ENCODE results near the gene ADGRB3. TPM values are rescaled to one million over a fixed set of nuclear protein-coding genes. Genes with fewer than 3 reads are reported as not detected.
"Not testable (repeated sequence)": the region's sequence is repeated elsewhere in the genome, so short reads cannot be mapped to it uniquely, and the experiment has no call there.

ADGRB3 gene
- total RNA-seq, 3 donors from 2014 or later: 1.1 to 2.3 (median 1.2) TPM

GRCh38 chr6:69285054-69285453, 650.0 kb downstream of the ADGRB3 start:
- H3K9me3 ChIP-seq: no peaks in the 10 kb centered on the region
- no peak overlapping the region for H3K4me3 ChIP-seq
- H3K4me1 ChIP-seq: no peaks in the 10 kb centered on the region
- TF ChIP-seq POLR2A (IDR thresholded peaks at IDR 0.05) (no peak), POLR2AphosphoS5 (IDR thresholded peaks at IDR 0.05) (no peak), CTCF (IDR thresholded peaks at IDR 0.05) (no peak)
- no peak overlapping the region for H3K27ac ChIP-seq
- no peak for DNase-seq (ENCODE audit: low spot score in 2 of 2)
- H3K27me3 ChIP-seq: no peaks in the 10 kb centered on the region
- intact Hi-C loops (cut with DNase I; ENCODE audit: low total_unique reads): no loop called here
- no peaks in the 10 kb centered on the region for H3K36me3 ChIP-seq

GRCh38 chr6:69286331-69286730, 651.2 kb downstream of the ADGRB3 start:
- intact Hi-C loops (cut with DNase I; ENCODE audit: low total_unique reads): no loop called here
- no peaks in the 10 kb centered on the region for H3K36me3 ChIP-seq

GRCh38 chr6:69288198-69288597, 653.1 kb downstream of the ADGRB3 start:
- DNase-seq (ENCODE audit: low spot score in 2 of 2); intact Hi-C loops (cut with DNase I; ENCODE audit: low total_unique reads); H3K9me3 ChIP-seq; H3K27me3 ChIP-seq; H3K4me3 ChIP-seq; H3K27ac ChIP-seq; H3K4me1 ChIP-seq; H3K36me3 ChIP-seq: not testable (repeated sequence)

More at GRCh38 chr6:69286331-69286730, 651.2 kb downstream of the ADGRB3 start:
- H3K27me3 ChIP-seq: no peaks in the 10 kb centered on the region
- H3K27ac ChIP-seq: no peak overlapping the region
- no peak overlapping the region for H3K4me3 ChIP-seq
- no peak for DNase-seq (ENCODE audit: low spot score in 2 of 2)
- H3K9me3 ChIP-seq: no peaks in the 10 kb centered on the region
- TF ChIP-seq POLR2A (IDR thresholded peaks at IDR 0.05): no peak
- H3K4me1 ChIP-seq: no peaks in the 10 kb centered on the region

- no peak for TF ChIP-seq CTCF (IDR thresholded peaks at IDR 0.05)
- no peak for DNase-seq (ENCODE audit: low spot score in 2 of 2)
- Histone ChIP-seq H3K27ac (no peak overlapping the region), H3K4me1 (no peaks in the 10 kb centered on the region), H3K4me3 (no peak overlapping the region), H3K27me3 (no peaks in the 10 kb centered on the region), H3K36me3 (no peaks in the 10 kb centered on the region), H3K9me3 (no peaks in the 10 kb centered on the region)
- intact Hi-C loops (cut with DNase I; ENCODE audit: low total_unique reads): no loop called here
These were observed 654.8 kb downstream of the ADGRB3 start for GRCh38 chr6:69289689-69290495.

GRCh38 chr6:69293471-69293870, 658.4 kb downstream of the ADGRB3 start:
- intact Hi-C loops (cut with DNase I; ENCODE audit: low total_unique reads): no loop called here
- TF ChIP-seq POLR2AphosphoS5 (IDR thresholded peaks at IDR 0.05) (no peak), POLR2A (IDR thresholded peaks at IDR 0.05) (no peak), CTCF (IDR thresholded peaks at IDR 0.05) (no peak)

GRCh38 chr6:69294407-69294806, 659.3 kb downstream of the ADGRB3 start:
- H3K27me3 ChIP-seq: no peaks in the 10 kb centered on the region
- no peak overlapping the region for H3K27ac ChIP-seq
- intact Hi-C loops (cut with DNase I; ENCODE audit: low total_unique reads): no loop called here
- H3K36me3 ChIP-seq: no peaks in the 10 kb centered on the region
- no peaks in the 10 kb centered on the region for H3K4me1 ChIP-seq
- H3K4me3 ChIP-seq: no peak overlapping the region
- TF ChIP-seq CTCF (IDR thresholded peaks at IDR 0.05): no peak
- TF ChIP-seq POLR2A (IDR thresholded peaks at IDR 0.05): no peak
- TF ChIP-seq POLR2AphosphoS5 (IDR thresholded peaks at IDR 0.05): no peak
- no peak for DNase-seq (ENCODE audit: low spot score in 2 of 2)
- no peaks in the 10 kb centered on the region for H3K9me3 ChIP-seq

More at GRCh38 chr6:69293471-69293870, 658.4 kb downstream of the ADGRB3 start:
- no peak overlapping the region for H3K4me3 ChIP-seq
- H3K27me3 ChIP-seq: no peaks in the 10 kb centered on the region
- H3K4me1 ChIP-seq: no peaks in the 10 kb centered on the region
- no peak for DNase-seq (ENCODE audit: low spot score in 2 of 2)
- H3K27ac ChIP-seq: no peak overlapping the region
- no peaks in the 10 kb centered on the region for H3K9me3 ChIP-seq
- H3K36me3 ChIP-seq: no peaks in the 10 kb centered on the region

Data from breast epithelium (tissue), 4 donors.